T1000 (cell line): Measurements from ENCODE around the gene KANSL1L.
A peak's percentile ranks its signal among the peaks of the same experiment; 100 is the strongest.
"Not testable (repeated sequence)": the region's sequence is repeated elsewhere in the genome, so short reads cannot be mapped to it uniquely, and the experiment has no call there.

Experiments used
- DNase-seq: peaks from one replicate; lab custom pipeline; 2025; ENCODE audit warnings: mixed read lengths; lab: John Stamatoyannopoulos, UW

Gene KANSL1L

GRCh38 chr2:210179351-210179990, 8.3 kb upstream of the KANSL1L start:
- no peak for DNase-seq

GRCh38 chr2:210177769-210178168, 6.6 kb upstream of the KANSL1L start:
- DNase-seq = no peak

- DNase-seq = not testable (repeated sequence)
These were observed 5.9 kb upstream of the KANSL1L start for GRCh38 chr2:210177115-210177514.

GRCh38 chr2:210174086-210174485, 2.9 kb upstream of the KANSL1L start:
- DNase-seq = no peak

GRCh38 chr2:210172219-210172575, 988 bp upstream of the KANSL1L start:
- DNase-seq = no peak

GRCh38 chr2:210170446-210171303, 534 bp downstream of the KANSL1L start:
- DNase-seq = peak; percentile 92

- DNase-seq = no peak
These were observed 1.1 kb downstream of the KANSL1L start for GRCh38 chr2:210170196-210170445.

GRCh38 chr2:210169516-210170195, 1.6 kb downstream of the KANSL1L start:
- no peak for DNase-seq

- DNase-seq = no peak
These were observed 4.0 kb downstream of the KANSL1L start for GRCh38 chr2:210167227-210167626.

- no peak for DNase-seq
These were observed 8.6 kb downstream of the KANSL1L start for GRCh38 chr2:210162466-210163124.

- no peak for DNase-seq
These were observed 12.2 kb downstream of the KANSL1L start for GRCh38 chr2:210159059-210159458.

- no peak for DNase-seq
These were observed 13.0 kb downstream of the KANSL1L start for GRCh38 chr2:210158236-210158635.

GRCh38 chr2:210157526-210157925, 13.7 kb downstream of the KANSL1L start:
- no peak for DNase-seq

GRCh38 chr2:210147614-210148013, 23.6 kb downstream of the KANSL1L start:
- DNase-seq = no peak

GRCh38 chr2:210132239-210132638, 39.0 kb downstream of the KANSL1L start:
- no peak for DNase-seq

GRCh38 chr2:210128961-210129360, 42.2 kb downstream of the KANSL1L start:
- no peak for DNase-seq

GRCh38 chr2:210113614-210114235, 57.5 kb downstream of the KANSL1L start:
- DNase-seq = no peak

- DNase-seq = no peak
These were observed 58.3 kb downstream of the KANSL1L start for GRCh38 chr2:210112871-210113270.

GRCh38 chr2:210099940-210100339, 71.3 kb downstream of the KANSL1L start:
- DNase-seq = no peak

GRCh38 chr2:210094787-210095186, 76.4 kb downstream of the KANSL1L start:
- DNase-seq = no peak

- no peak for DNase-seq
These were observed 78.4 kb downstream of the KANSL1L start for GRCh38 chr2:210092791-210093190.

GRCh38 chr2:210086930-210087329, 84.3 kb downstream of the KANSL1L start:
- no peak for DNase-seq
